Stomach (tissue), 4 donors: ENCODE measurements around the gene ZNF133.

ENCODE experiments used
- POLR2A ChIP-seq, 4 donors: fragments of 450-650 bp; IDR thresholded peaks; one replicate each; pipeline ENCODE4 v1.6.1; 2016; ENCODE audit warnings: antibody characterized with exemption in 4 of 4, control low read depth in 2 of 4, mild to moderate bottlenecking in 1 of 4, moderate library complexity in 1 of 4
- POLR2AphosphoS5 ChIP-seq, 3 donors: sonication (generic); formaldehyde crosslinking; IDR thresholded peaks; one replicate each; pipeline ENCODE4 v1.6.1; 2016; ENCODE audit warnings: antibody characterized with exemption in 3 of 3
- TF ChIP-seq, protein P1 (sequence below), 7 experiments: fragments of 450-650 bp in 4 of 7; fragments of 200-600 bp in 3 of 7; sonication (generic) in 3 of 7; IDR thresholded peaks; one replicate each; pipeline ENCODE4 v1.5.1; 2016 to 2019; ENCODE audit warnings: antibody characterized with exemption in 7 of 7, control low read depth in 2 of 7, mild to moderate bottlenecking in 1 of 7

DNA sequence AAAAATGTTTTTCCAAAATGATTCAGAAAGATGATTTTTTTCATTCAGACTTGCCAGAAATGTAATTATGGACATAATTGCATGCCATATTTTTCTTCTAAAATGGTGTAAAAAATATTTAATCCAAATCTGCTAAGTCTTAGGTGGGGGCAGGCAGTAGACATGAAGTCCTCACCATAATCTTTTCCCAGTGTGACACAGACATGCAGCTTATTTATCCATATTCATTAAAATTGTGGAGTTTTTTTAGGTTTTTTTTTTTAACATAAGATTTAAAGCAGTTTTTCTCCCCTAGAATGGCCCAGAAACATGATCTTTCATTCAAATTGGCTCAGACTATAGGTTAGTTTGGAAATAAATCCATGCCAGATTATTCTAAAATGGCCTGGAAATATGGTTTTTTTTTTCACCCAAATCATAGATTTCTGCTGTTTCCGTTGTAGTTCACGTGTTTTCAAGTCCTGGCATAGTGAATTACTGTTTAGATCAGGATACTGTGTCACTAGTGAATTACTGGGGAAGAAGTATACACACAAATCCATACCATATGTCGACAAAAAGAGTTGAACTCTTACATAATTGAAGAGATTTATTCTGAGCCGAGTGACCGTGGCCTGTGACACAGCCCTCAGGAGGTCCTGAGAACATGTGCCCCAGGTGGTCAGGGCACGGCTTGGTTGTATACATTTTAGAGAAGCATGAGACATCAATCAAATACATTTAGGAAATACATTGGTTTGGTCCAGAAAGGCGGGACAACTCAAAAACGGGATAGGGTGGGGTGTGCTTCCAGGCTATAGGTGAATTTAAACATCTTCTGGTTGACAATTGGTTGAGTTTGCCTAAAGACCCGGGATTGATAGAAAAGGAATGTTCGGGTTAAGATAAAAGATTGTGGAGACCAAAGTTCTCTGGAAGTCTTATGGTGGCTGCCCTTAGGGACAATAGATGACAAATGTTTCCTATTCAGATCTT, 33.9 kb downstream of the ZNF133 start:
- TF ChIP-seq POLR2A (IDR thresholded peaks at IDR 0.05) (no peak), POLR2AphosphoS5 (IDR thresholded peaks at IDR 0.05) (no peak)
- TF ChIP-seq, protein P1, sequence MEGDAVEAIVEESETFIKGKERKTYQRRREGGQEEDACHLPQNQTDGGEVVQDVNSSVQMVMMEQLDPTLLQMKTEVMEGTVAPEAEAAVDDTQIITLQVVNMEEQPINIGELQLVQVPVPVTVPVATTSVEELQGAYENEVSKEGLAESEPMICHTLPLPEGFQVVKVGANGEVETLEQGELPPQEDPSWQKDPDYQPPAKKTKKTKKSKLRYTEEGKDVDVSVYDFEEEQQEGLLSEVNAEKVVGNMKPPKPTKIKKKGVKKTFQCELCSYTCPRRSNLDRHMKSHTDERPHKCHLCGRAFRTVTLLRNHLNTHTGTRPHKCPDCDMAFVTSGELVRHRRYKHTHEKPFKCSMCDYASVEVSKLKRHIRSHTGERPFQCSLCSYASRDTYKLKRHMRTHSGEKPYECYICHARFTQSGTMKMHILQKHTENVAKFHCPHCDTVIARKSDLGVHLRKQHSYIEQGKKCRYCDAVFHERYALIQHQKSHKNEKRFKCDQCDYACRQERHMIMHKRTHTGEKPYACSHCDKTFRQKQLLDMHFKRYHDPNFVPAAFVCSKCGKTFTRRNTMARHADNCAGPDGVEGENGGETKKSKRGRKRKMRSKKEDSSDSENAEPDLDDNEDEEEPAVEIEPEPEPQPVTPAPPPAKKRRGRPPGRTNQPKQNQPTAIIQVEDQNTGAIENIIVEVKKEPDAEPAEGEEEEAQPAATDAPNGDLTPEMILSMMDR (IDR thresholded peaks at IDR 0.05): no peak
